Activated gamma-delta T cell (primary cell): ENCODE measurements around the gene PRRT1.
"Not testable (repeated sequence)": the region's sequence is repeated elsewhere in the genome, so short reads cannot be mapped to it uniquely, and the experiment has no call there.

Source experiments
- DNase-seq: peaks from one replicate; lab custom pipeline; 2025; lab: John Stamatoyannopoulos, UW

The PRRT1 gene

GRCh38 chr6:32188381-32189068 is 36.8 kb upstream of the PRRT1 start:
- DNase-seq = no peak

GRCh38 chr6:32187725-32188380 is 36.1 kb upstream of the PRRT1 start:
- DNase-seq = not testable (repeated sequence)

GRCh38 chr6:32187009-32187709 is 35.4 kb upstream of the PRRT1 start:
- DNase-seq = no peak

- DNase-seq = not testable (repeated sequence)
Measured at GRCh38 chr6:32186151-32186840, 34.6 kb upstream of the PRRT1 start.

- not testable (repeated sequence) for DNase-seq
Measured at GRCh38 chr6:32185681-32186131, 34.0 kb upstream of the PRRT1 start.

- DNase-seq = no peak
Measured at GRCh38 chr6:32184084-32184640, 32.4 kb upstream of the PRRT1 start, which contains the start of gene AGER. Gene AGER (minus strand): TSS chr6:32184253. CDS start chr6:32184222, 31 bp downstream.

GRCh38 chr6:32183483-32184083 is 31.8 kb upstream of the PRRT1 start:
- DNase-seq = no peak

- DNase-seq = no peak
Measured at GRCh38 chr6:32183030-32183429, 31.3 kb upstream of the PRRT1 start.

- DNase-seq = no peak
Measured at GRCh38 chr6:32182555-32182981, 30.8 kb upstream of the PRRT1 start.

GRCh38 chr6:32181915-32182529 is 30.3 kb upstream of the PRRT1 start:
- no peak for DNase-seq

- no peak for DNase-seq
Measured at GRCh38 chr6:32181148-32181702, 29.5 kb upstream of the PRRT1 start.

- DNase-seq = no peak
Measured at GRCh38 chr6:32179766-32180405, 28.1 kb upstream of the PRRT1 start.

GRCh38 chr6:32178547-32179440 is 27.1 kb upstream of the PRRT1 start:
- peak; percentile 48 for DNase-seq

GRCh38 chr6:32177788-32178546 is 26.2 kb upstream of the PRRT1 start, which contains the start of gene RNF5:
Gene RNF5 (plus strand): TSS chr6:32178405. CDS start chr6:32178512, 107 bp downstream.
- peak; percentile 82 for DNase-seq

- DNase-seq = no peak
Measured at GRCh38 chr6:32177183-32177787, 25.5 kb upstream of the PRRT1 start.

- DNase-seq = no peak
Measured at GRCh38 chr6:32176476-32177182, 24.9 kb upstream of the PRRT1 start.
